Epithelial cell of proximal tubule (primary cell): ENCODE data around the gene BTBD9. TPM values are rescaled to one million over a fixed set of nuclear protein-coding genes. Genes with fewer than 3 reads are reported as not detected.

ENCODE experiments used
- DNase-seq: peaks from one replicate; pipeline ENCODE4 v3.0.0-alpha.2; 2011; ENCODE audit warnings: low read depth
- H3K4me3 ChIP-seq: 2 replicates; pipeline ENCODE4 v1.5.1; 2011; ENCODE audit warnings: low read depth, mild to moderate bottlenecking, low read length
- CTCF ChIP-seq: conservative IDR thresholded peaks from 2 replicates; pipeline ENCODE4 v1.5.1; 2012; ENCODE audit warnings: low read depth, mild to moderate bottlenecking, low read length
- total RNA-seq: library from RNA; depleted of rRNA; stranded (reverse); fragments of >200 nt; gene quantifications from 2 replicates; pipeline ENCODE4 v1.2.3, GENCODE V29; 2015

BTBD9 gene
- total RNA-seq, 1 donor from 2014 or later, result 2.9 TPM

- DNase-seq, result no peak
- H3K4me3 ChIP-seq, result no peak overlapping the region
- TF ChIP-seq CTCF, result peak; percentile 42
These were observed 301.8 kb downstream of the BTBD9 start for GRCh38 chr6:38337819-38338465.

GRCh38 chr6:38336922-38337321, 302.8 kb downstream of the BTBD9 start:
- no peak for DNase-seq
- no peak for TF ChIP-seq CTCF

GRCh38 chr6:38326837-38327236, 312.9 kb downstream of the BTBD9 start:
- no peak overlapping the region for H3K4me3 ChIP-seq
- no peak for DNase-seq
- TF ChIP-seq CTCF, result no peak

More at GRCh38 chr6:38336922-38337321, 302.8 kb downstream of the BTBD9 start:
- H3K4me3 ChIP-seq, result no peak overlapping the region

GRCh38 chr6:38323216-38323615, 316.5 kb downstream of the BTBD9 start:
- TF ChIP-seq CTCF, result no peak
- H3K4me3 ChIP-seq, result no peak overlapping the region
- no peak for DNase-seq

GRCh38 chr6:38322138-38322537, 317.6 kb downstream of the BTBD9 start:
- TF ChIP-seq CTCF, result no peak
- no peak overlapping the region for H3K4me3 ChIP-seq
- peak; percentile 78 for DNase-seq

GRCh38 chr6:38320843-38321242, 318.9 kb downstream of the BTBD9 start:
- DNase-seq, result no peak
- no peak for TF ChIP-seq CTCF
- H3K4me3 ChIP-seq, result no peak overlapping the region

- no peak for DNase-seq
- TF ChIP-seq CTCF, result no peak
- H3K4me3 ChIP-seq, result no peak overlapping the region
These were observed 319.4 kb downstream of the BTBD9 start for GRCh38 chr6:38320358-38320757.
